ENCODE data around the gene PRKN.

Gene PRKN

DNA sequence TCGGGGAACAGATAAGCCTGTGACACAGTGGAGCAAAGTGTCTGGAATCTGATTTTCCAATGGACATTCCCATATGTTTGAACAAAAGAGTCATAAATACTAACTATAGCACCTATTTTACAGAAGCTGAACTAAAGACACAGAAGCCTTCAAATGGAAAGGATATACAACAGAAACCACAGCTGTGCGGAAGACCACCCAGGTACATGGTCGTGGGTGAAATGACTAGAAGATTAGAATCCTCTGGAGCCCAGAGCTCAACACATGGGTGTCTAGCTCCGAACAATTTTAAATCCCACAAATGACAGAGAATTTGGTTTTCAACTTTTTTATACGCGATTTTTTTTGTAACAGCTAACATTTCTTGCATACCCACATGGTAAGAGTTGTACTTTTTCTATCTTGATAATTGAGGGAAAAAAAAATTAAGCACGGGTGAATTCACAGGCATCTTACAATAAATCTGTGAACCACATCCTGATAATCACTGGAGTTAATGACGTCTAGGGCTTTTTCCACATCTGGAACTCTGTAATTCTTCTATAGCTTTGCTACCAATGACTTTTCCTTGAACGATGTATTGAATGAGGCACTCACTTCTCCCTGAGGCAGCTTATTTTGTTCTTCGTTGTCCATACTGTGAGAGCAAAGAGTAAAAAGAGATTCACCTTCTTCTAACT is 1182.6 kb downstream of the PRKN start:
- CTCF ChIA-PET, result interaction anchor here (0.7 to 1.4 kb wide), 3 partner anchors 13 to 151 kb away, joined by 4 to 7 read pairs (median 6); no protein-coding TSS in a partner anchor
- Histone ChIP-seq H3K9me3 (ENCODE audit: control insufficient read depth, insufficient read depth, low read depth, low read length) (no peaks in the 10 kb centered on the region), H3K4me3 (ENCODE audit: low read depth, low read length) (no peak overlapping the region), H3K4me1 (ENCODE audit: control insufficient read depth, insufficient read depth, low read length) (no peaks in the 10 kb centered on the region), H3K27ac (ENCODE audit: extremely low read depth, low read depth, low read length) (no peak overlapping the region), H3K36me3 (ENCODE audit: control insufficient read depth in 2 of 2, insufficient read depth in 1 of 2, low read length in 2 of 2) (no peaks in the 10 kb centered on the region)
- TF ChIP-seq ZNF530 (tag by site-specific recombination; IDR thresholded peaks at IDR 0.05; ENCODE audit: low read depth) (no peak), ZNF202 (tag by site-specific recombination; IDR thresholded peaks at IDR 0.05; ENCODE audit: borderline replicate concordance) (no peak), MEIS1 (CRISPR knock-in tag; IDR thresholded peaks at IDR 0.05; ENCODE audit: borderline replicate concordance) (no peak), ZNF610 (tag by site-specific recombination; IDR thresholded peaks at IDR 0.05; ENCODE audit: borderline replicate concordance) (no peak), ZNF324 (tag by site-specific recombination; IDR thresholded peaks at IDR 0.05) (no peak), KLF8 (tag by site-specific recombination; IDR thresholded peaks at IDR 0.05) (no peak), ZNF830 (tag by site-specific recombination; IDR thresholded peaks at IDR 0.05; ENCODE audit: low read depth) (no peak), ZNF121 (tag by site-specific recombination; IDR thresholded peaks at IDR 0.05) (no peak), ZNF335 (tag by site-specific recombination; conservative IDR thresholded peaks at IDR 0.05) (no peak), KLF9 (tag by site-specific recombination; IDR thresholded peaks at IDR 0.05; ENCODE audit: low read depth) (no peak)
- TF ChIP-seq, protein P1, sequence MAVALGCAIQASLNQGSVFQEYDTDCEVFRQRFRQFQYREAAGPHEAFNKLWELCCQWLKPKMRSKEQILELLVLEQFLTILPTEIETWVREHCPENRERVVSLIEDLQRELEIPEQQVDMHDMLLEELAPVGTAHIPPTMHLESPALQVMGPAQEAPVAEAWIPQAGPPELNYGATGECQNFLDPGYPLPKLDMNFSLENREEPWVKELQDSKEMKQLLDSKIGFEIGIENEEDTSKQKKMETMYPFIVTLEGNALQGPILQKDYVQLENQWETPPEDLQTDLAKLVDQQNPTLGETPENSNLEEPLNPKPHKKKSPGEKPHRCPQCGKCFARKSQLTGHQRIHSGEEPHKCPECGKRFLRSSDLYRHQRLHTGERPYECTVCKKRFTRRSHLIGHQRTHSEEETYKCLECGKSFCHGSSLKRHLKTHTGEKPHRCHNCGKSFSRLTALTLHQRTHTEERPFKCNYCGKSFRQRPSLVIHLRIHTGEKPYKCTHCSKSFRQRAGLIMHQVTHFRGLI (tag by site-specific recombination; IDR thresholded peaks at IDR 0.05), result no peak
- TF ChIP-seq, protein P2, sequence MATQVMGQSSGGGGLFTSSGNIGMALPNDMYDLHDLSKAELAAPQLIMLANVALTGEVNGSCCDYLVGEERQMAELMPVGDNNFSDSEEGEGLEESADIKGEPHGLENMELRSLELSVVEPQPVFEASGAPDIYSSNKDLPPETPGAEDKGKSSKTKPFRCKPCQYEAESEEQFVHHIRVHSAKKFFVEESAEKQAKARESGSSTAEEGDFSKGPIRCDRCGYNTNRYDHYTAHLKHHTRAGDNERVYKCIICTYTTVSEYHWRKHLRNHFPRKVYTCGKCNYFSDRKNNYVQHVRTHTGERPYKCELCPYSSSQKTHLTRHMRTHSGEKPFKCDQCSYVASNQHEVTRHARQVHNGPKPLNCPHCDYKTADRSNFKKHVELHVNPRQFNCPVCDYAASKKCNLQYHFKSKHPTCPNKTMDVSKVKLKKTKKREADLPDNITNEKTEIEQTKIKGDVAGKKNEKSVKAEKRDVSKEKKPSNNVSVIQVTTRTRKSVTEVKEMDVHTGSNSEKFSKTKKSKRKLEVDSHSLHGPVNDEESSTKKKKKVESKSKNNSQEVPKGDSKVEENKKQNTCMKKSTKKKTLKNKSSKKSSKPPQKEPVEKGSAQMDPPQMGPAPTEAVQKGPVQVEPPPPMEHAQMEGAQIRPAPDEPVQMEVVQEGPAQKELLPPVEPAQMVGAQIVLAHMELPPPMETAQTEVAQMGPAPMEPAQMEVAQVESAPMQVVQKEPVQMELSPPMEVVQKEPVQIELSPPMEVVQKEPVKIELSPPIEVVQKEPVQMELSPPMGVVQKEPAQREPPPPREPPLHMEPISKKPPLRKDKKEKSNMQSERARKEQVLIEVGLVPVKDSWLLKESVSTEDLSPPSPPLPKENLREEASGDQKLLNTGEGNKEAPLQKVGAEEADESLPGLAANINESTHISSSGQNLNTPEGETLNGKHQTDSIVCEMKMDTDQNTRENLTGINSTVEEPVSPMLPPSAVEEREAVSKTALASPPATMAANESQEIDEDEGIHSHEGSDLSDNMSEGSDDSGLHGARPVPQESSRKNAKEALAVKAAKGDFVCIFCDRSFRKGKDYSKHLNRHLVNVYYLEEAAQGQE (tag by site-specific recombination; IDR thresholded peaks at IDR 0.05), result no peak
- TF ChIP-seq, protein P3, sequence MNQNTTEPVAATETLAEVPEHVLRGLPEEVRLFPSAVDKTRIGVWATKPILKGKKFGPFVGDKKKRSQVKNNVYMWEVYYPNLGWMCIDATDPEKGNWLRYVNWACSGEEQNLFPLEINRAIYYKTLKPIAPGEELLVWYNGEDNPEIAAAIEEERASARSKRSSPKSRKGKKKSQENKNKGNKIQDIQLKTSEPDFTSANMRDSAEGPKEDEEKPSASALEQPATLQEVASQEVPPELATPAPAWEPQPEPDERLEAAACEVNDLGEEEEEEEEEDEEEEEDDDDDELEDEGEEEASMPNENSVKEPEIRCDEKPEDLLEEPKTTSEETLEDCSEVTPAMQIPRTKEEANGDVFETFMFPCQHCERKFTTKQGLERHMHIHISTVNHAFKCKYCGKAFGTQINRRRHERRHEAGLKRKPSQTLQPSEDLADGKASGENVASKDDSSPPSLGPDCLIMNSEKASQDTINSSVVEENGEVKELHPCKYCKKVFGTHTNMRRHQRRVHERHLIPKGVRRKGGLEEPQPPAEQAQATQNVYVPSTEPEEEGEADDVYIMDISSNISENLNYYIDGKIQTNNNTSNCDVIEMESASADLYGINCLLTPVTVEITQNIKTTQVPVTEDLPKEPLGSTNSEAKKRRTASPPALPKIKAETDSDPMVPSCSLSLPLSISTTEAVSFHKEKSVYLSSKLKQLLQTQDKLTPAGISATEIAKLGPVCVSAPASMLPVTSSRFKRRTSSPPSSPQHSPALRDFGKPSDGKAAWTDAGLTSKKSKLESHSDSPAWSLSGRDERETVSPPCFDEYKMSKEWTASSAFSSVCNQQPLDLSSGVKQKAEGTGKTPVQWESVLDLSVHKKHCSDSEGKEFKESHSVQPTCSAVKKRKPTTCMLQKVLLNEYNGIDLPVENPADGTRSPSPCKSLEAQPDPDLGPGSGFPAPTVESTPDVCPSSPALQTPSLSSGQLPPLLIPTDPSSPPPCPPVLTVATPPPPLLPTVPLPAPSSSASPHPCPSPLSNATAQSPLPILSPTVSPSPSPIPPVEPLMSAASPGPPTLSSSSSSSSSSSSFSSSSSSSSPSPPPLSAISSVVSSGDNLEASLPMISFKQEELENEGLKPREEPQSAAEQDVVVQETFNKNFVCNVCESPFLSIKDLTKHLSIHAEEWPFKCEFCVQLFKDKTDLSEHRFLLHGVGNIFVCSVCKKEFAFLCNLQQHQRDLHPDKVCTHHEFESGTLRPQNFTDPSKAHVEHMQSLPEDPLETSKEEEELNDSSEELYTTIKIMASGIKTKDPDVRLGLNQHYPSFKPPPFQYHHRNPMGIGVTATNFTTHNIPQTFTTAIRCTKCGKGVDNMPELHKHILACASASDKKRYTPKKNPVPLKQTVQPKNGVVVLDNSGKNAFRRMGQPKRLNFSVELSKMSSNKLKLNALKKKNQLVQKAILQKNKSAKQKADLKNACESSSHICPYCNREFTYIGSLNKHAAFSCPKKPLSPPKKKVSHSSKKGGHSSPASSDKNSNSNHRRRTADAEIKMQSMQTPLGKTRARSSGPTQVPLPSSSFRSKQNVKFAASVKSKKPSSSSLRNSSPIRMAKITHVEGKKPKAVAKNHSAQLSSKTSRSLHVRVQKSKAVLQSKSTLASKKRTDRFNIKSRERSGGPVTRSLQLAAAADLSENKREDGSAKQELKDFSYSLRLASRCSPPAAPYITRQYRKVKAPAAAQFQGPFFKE (tag by site-specific recombination; IDR thresholded peaks at IDR 0.05; ENCODE audit: borderline replicate concordance), result no peak
- TF ChIP-seq, protein P4, sequence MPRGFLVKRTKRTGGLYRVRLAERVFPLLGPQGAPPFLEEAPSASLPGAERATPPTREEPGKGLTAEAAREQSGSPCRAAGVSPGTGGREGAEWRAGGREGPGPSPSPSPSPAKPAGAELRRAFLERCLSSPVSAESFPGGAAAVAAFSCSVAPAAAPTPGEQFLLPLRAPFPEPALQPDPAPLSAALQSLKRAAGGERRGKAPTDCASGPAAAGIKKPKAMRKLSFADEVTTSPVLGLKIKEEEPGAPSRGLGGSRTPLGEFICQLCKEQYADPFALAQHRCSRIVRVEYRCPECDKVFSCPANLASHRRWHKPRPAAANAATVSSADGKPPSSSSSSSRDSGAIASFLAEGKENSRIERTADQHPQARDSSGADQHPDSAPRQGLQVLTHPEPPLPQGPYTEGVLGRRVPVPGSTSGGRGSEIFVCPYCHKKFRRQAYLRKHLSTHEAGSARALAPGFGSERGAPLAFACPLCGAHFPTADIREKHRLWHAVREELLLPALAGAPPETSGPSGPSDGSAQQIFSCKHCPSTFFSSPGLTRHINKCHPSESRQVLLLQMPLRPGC (tag by site-specific recombination; IDR thresholded peaks at IDR 0.05), result no peak
- POLR2A ChIA-PET, result no interaction called here
